ENCODE measurements around the gene KRTCAP2.

DNA sequence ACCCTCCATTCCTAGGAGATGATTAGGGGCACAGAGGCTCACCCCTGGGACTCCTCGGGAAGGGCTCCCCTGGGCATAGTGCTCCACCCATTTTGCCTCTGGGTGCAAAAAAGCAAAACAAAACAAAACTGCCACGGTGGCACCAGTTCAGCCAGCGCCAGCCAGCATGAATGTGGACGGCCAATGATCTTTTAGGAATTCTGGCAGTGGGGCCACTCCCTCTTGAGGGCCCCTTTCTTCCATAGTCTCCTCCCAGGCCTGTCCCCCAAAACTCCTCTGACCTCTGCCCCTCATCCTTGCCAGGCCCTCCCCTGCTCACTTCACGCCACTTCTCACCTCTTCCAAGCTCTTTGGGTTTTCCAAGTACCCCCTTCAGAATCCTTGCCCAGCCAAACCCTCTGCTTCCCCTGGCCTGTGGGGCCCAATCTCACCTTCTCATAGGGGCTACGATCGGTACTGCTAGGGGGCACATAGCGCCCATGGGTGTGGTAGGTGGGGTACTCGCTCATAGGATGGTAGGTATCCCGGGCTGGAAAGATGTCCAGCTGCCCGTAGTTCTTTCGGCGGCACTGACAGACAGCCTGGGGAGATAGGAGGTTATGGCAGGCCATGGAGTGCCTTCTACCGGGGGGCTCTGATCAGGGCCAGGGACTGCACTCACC is 13.8 kb upstream of the KRTCAP2 start:
- TF ChIP-seq, protein P1, sequence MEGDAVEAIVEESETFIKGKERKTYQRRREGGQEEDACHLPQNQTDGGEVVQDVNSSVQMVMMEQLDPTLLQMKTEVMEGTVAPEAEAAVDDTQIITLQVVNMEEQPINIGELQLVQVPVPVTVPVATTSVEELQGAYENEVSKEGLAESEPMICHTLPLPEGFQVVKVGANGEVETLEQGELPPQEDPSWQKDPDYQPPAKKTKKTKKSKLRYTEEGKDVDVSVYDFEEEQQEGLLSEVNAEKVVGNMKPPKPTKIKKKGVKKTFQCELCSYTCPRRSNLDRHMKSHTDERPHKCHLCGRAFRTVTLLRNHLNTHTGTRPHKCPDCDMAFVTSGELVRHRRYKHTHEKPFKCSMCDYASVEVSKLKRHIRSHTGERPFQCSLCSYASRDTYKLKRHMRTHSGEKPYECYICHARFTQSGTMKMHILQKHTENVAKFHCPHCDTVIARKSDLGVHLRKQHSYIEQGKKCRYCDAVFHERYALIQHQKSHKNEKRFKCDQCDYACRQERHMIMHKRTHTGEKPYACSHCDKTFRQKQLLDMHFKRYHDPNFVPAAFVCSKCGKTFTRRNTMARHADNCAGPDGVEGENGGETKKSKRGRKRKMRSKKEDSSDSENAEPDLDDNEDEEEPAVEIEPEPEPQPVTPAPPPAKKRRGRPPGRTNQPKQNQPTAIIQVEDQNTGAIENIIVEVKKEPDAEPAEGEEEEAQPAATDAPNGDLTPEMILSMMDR (IDR thresholded peaks at IDR 0.05) = no peak
- no peak for TF ChIP-seq POLR2A (IDR thresholded peaks at IDR 0.05)
